Head of caudate nucleus (tissue), 42 donors: ENCODE results near the gene GOLGA8T.
"Not testable (repeated sequence)": the region's sequence is repeated elsewhere in the genome, so short reads cannot be mapped to it uniquely, and the experiment has no call there.

Experiments used
- DNase-seq, 42 donors: peaks; one replicate each; pipeline versions ENCODE4 v3.0.0 to v3.0.0-alpha.2; 2020 to 2021; ENCODE audit warnings: mixed read lengths in 7 of 42
- intact Hi-C: fragments of 100-400 bp; cut with DNase I; formaldehyde crosslinking; loops from one replicate; pipeline ENCODE4 v1.15.0; 2022

Gene GOLGA8T

GRCh38 chr15:30134751-30135150 lies at the start of gene GOLGA8T:
GOLGA8T (plus strand) TSS chr15:30135051; CDS start chr15:30135149, 98 bp downstream.
- intact Hi-C loops, DNase-seq: not testable (repeated sequence)

- intact Hi-C loops, DNase-seq: not testable (repeated sequence)
These were observed 37.0 kb upstream of the GOLGA8T start for GRCh38 chr15:30097827-30098226.

GRCh38 chr15:30102890-30103289 lies 32.0 kb upstream of the GOLGA8T start:
- DNase-seq, intact Hi-C loops: not testable (repeated sequence)

GRCh38 chr15:30103941-30104507 lies 30.8 kb upstream of the GOLGA8T start:
- not testable (repeated sequence) for DNase-seq

GRCh38 chr15:30110591-30110990 lies 24.3 kb upstream of the GOLGA8T start:
- intact Hi-C loops, DNase-seq: not testable (repeated sequence)

More at GRCh38 chr15:30103941-30104507, 30.8 kb upstream of the GOLGA8T start:
- intact Hi-C loops = not testable (repeated sequence)

- intact Hi-C loops = not testable (repeated sequence)
- peak in 1 of 42 donors; percentile 7 for DNase-seq
These were observed 4.8 kb upstream of the GOLGA8T start for GRCh38 chr15:30130066-30130465.

GRCh38 chr15:30143246-30143645 lies 8.4 kb downstream of the GOLGA8T start:
- DNase-seq, intact Hi-C loops: not testable (repeated sequence)

- DNase-seq, intact Hi-C loops: not testable (repeated sequence)
These were observed 15.0 kb downstream of the GOLGA8T start for GRCh38 chr15:30149891-30150290.

GRCh38 chr15:30162479-30163357 lies 27.9 kb downstream of the GOLGA8T start:
- DNase-seq, intact Hi-C loops: not testable (repeated sequence)

GRCh38 chr15:30163759-30164158 lies 28.9 kb downstream of the GOLGA8T start:
- intact Hi-C loops = not testable (repeated sequence)

GRCh38 chr15:30164257-30164656 lies 29.4 kb downstream of the GOLGA8T start:
- DNase-seq, intact Hi-C loops: not testable (repeated sequence)

More at GRCh38 chr15:30163759-30164158, 28.9 kb downstream of the GOLGA8T start:
- DNase-seq = not testable (repeated sequence)

GRCh38 chr15:30167403-30167802 lies 32.6 kb downstream of the GOLGA8T start:
- intact Hi-C loops, DNase-seq: not testable (repeated sequence)

GRCh38 chr15:30167886-30168285 lies 33.0 kb downstream of the GOLGA8T start:
- intact Hi-C loops, DNase-seq: not testable (repeated sequence)

GRCh38 chr15:30171452-30171851 lies 36.6 kb downstream of the GOLGA8T start:
- DNase-seq, intact Hi-C loops: not testable (repeated sequence)

GRCh38 chr15:30173041-30173608 lies 38.3 kb downstream of the GOLGA8T start:
- DNase-seq = peak in 25 of 42 donors; percentile 4 to 66 (median 37)
- intact Hi-C loops = not testable (repeated sequence)

- intact Hi-C loops = not testable (repeated sequence)
- DNase-seq = peak in 3 of 42 donors; percentile 2 to 35 (median 33)
These were observed 40.4 kb downstream of the GOLGA8T start for GRCh38 chr15:30175291-30175690.

- intact Hi-C loops, DNase-seq: not testable (repeated sequence)
These were observed 41.8 kb downstream of the GOLGA8T start for GRCh38 chr15:30176613-30177012.

- intact Hi-C loops, DNase-seq: not testable (repeated sequence)
These were observed 45.0 kb downstream of the GOLGA8T start for GRCh38 chr15:30179814-30180213.

GRCh38 chr15:30185495-30185894 lies 50.6 kb downstream of the GOLGA8T start:
- DNase-seq, intact Hi-C loops: not testable (repeated sequence)

GRCh38 chr15:30187429-30187828 lies 52.6 kb downstream of the GOLGA8T start:
- intact Hi-C loops, DNase-seq: not testable (repeated sequence)
